SK-N-MC (cell line): Measurements from ENCODE around the gene PLTP.
"Not testable (repeated sequence)": the region's sequence is repeated elsewhere in the genome, so short reads cannot be mapped to it uniquely, and the experiment has no call there.

Experiments used
- DNase-seq: peaks from one replicate; pipeline ENCODE4 v3.0.0-alpha.2; 2011; ENCODE audit warnings: low read depth, low spot score
- H3K27ac ChIP-seq: fragments of 200-600 bp; sonication (generic); 2 replicates; pipeline ENCODE4 v1.5.1; 2016; ENCODE audit warnings: mixed run types
- H3K36me3 ChIP-seq: fragments of 200-600 bp; sonication (generic); 2 replicates; pipeline ENCODE4 v1.6.1; 2017; ENCODE audit warnings: antibody characterized with exemption, low read length, mixed read lengths; ENCODE audit not compliant: insufficient read depth
- H3K4me3 ChIP-seq: fragments of 200-600 bp; sonication (generic); 2 replicates; pipeline ENCODE4 v1.5.1; 2016
- H3K9ac ChIP-seq: fragments of 200-600 bp; sonication (generic); 2 replicates; pipeline ENCODE4 v1.8.0; 2017; ENCODE audit warnings: mixed run types, mixed read lengths; ENCODE audit not compliant: insufficient read length
- H3K9me3 ChIP-seq: fragments of 200-600 bp; sonication (generic); 2 replicates; pipeline ENCODE4 v1.6.1; 2017; ENCODE audit warnings: low read depth, mild to moderate bottlenecking, antibody characterized with exemption, low read length, moderate library complexity, mixed read lengths
- EZH2 ChIP-seq: fragments of 200-600 bp; sonication (generic); IDR thresholded peaks from one replicate; pipeline ENCODE4 v1.6.1; 2017; ENCODE audit warnings: antibody characterized with exemption
- FOXP2 ChIP-seq: optimal IDR thresholded peaks from 2 replicates; pipeline ENCODE3; 2011; ENCODE audit warnings: mild to moderate bottlenecking, moderate library complexity; ENCODE audit not compliant: insufficient read depth; ENCODE audit errors: extremely low read length, control extremely low read depth
- POLR2AphosphoS5 ChIP-seq: IDR thresholded peaks from 2 replicates; pipeline ENCODE4 v1.6.1; 2012; ENCODE audit warnings: mild to moderate bottlenecking, low read depth, low read length, borderline replicate concordance

PLTP gene

GRCh38 chr20:45908084-45908483, 3.9 kb downstream of the PLTP start:
- Histone ChIP-seq H3K36me3 (peaks cover 35% of the 10 kb centered on the region; the same call in 1 of the 2 replicates), H3K9me3 (no peaks in the 10 kb centered on the region), H3K4me3 (no peak overlapping the region), H3K27ac (no peak overlapping the region), H3K9ac (no peak overlapping the region)
- no peak for DNase-seq
- TF ChIP-seq FOXP2: no peak
- no peak for TF ChIP-seq POLR2AphosphoS5
- no peak for TF ChIP-seq EZH2

- H3K9ac ChIP-seq: no peak overlapping the region
- H3K4me3 ChIP-seq: no peak overlapping the region
- peaks cover 35% of the 10 kb centered on the region; the same call in 1 of the 2 replicates for H3K36me3 ChIP-seq
- DNase-seq: no peak
- TF ChIP-seq FOXP2 (no peak), EZH2 (no peak), POLR2AphosphoS5 (no peak)
- no peak overlapping the region for H3K27ac ChIP-seq
- H3K9me3 ChIP-seq: no peaks in the 10 kb centered on the region
Measured at GRCh38 chr20:45907219-45907948, 4.6 kb downstream of the PLTP start.

DNA sequence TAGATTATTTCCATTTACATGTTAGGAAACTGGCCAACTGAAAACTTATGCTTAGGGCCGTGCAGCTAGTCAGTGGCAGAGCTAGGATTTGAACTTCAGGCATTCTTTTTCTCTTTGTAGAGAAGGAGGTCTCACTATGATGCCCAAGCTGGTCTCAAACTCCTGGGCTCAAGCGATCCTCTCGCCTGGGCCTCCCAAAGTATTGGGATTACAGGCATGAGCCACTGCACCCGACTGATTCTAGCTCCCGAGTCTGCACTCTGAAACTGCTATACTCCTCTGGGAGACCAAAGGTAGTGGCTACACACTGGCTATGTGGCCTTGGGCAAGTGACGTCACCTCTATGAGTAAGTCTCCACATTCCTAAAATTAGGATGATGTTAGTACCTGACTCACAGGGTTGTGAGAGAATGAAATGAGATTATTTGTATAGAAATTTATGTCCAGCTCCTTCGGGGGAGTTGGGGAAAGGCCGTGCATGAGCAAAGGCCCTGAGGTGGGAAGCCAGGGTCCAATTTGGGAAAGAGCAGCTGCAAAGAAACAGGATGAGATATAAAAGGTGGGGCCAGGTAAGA, 6.4 kb downstream of the PLTP start:
- H3K27ac ChIP-seq: no peak overlapping the region

DNA sequence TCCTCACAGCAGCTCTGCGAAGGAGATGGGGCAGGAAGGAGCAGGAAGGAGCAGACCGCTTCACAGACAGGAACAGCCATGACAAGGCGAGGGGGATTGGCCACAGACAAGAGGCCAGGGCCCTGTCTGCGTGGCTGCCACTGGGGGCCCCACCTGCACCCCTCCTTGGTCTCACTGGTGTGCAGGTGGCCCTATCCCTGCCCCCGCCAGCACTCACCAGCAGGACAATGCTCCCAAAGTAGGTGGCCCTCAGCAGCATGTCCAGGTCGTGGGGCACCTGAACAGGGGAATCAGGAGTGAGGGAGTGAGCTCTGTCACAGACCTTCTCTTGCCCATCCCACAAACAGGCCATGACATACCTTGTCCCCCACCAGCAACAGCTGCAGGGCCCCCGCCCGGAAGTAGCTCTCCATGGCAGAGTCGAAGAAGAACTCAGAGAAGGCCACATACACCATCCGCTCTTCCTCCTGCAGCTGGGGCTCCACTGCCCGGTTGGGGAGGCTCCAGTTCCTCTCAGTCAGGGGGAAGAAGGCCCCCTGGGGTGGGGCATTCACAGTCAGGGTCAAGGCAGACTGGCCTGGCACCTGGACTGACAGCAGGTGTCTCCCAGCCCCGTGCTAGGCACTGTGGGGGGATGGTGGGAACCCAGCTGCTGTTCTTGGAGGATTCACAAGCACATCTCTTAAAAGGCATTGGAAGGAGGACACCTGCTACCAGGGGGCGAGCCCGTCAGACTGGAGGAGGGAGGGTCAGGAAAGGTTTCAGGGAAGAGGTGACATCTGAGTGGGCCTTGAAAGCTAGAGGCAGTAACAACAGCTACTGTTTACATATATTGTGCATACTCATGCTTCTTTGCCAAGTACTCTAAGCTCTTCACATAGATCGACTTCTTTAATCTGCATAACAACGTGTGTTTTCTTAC, 7.1 kb downstream of the PLTP start:
- no peak overlapping the region for H3K9ac ChIP-seq

More for the DNA sequence above, 6.4 kb downstream of the PLTP start:
- Histone ChIP-seq H3K36me3 (peaks cover 45% of the 10 kb centered on the region; the same call in 1 of the 2 replicates), H3K9me3 (no peaks in the 10 kb centered on the region), H3K9ac (no peak overlapping the region), H3K4me3 (no peak overlapping the region)
- DNase-seq: no peak
- TF ChIP-seq FOXP2 (no peak), POLR2AphosphoS5 (no peak), EZH2 (no peak)

DNA sequence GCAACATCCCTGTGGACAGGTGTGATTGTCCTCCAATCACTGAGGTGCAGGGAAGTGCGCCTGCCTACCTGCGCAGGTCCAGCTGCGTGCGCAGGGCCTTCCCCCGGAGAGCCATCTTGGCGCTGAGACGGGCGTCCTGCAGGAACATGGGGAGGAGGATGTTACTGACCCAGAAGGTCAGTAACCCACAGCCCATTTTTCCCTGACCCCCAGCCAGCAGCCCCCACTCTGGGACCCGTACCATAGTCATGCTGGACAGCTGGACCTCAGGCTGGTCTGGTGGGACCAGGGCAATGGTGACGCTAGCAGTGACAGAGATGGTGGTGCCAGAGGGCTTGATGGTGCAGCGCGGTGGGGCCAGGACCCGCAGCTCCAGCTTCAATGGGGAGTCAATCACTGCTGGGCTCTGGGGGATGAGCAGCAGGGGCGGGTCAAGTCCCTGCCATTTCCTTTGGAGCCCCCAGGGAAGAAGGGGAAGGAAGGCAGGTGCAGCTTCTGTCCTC, 9.7 kb downstream of the PLTP start:
- TF ChIP-seq EZH2: no peak
- no peak for TF ChIP-seq FOXP2
- no peak for TF ChIP-seq POLR2AphosphoS5
- Histone ChIP-seq H3K27ac (no peak overlapping the region), H3K4me3 (no peak overlapping the region), H3K36me3 (peaks cover 39% of the 10 kb centered on the region; the same call in 1 of the 2 replicates), H3K9me3 (no peaks in the 10 kb centered on the region), H3K9ac (no peak overlapping the region)
- DNase-seq: no peak

More for the DNA sequence above, 7.1 kb downstream of the PLTP start:
- Histone ChIP-seq H3K27ac (no peak overlapping the region), H3K9me3 (no peaks in the 10 kb centered on the region), H3K4me3 (no peak overlapping the region), H3K36me3 (peaks cover 44% of the 10 kb centered on the region; the same call in 1 of the 2 replicates)
- no peak for DNase-seq
- no peak for TF ChIP-seq FOXP2
- TF ChIP-seq EZH2: no peak
- no peak for TF ChIP-seq POLR2AphosphoS5

DNA sequence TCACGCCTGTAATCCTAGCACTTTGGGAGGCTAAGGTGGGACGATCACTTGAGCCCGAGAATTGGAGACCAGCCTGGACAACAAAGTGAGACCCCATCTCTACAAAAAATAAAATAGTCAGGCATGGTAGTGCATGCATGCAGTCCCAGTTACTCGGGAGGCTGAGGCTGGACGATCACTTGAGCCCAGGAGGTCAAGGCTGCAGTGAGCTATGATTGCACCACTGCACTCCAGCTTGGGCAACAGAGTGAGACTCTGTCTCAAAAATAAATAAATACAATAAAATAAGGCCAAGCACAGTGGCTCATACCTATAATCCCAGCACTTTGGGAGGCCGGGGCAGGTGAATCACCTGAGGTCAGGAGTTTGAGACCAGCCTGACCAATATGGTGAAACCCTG, 10.6 kb downstream of the PLTP start:
- not testable (repeated sequence) for DNase-seq, H3K4me3 ChIP-seq, H3K9me3 ChIP-seq, H3K9ac ChIP-seq, H3K27ac ChIP-seq
- peaks cover 41% of the 10 kb centered on the region; the same call in 1 of the 2 replicates for H3K36me3 ChIP-seq

DNA sequence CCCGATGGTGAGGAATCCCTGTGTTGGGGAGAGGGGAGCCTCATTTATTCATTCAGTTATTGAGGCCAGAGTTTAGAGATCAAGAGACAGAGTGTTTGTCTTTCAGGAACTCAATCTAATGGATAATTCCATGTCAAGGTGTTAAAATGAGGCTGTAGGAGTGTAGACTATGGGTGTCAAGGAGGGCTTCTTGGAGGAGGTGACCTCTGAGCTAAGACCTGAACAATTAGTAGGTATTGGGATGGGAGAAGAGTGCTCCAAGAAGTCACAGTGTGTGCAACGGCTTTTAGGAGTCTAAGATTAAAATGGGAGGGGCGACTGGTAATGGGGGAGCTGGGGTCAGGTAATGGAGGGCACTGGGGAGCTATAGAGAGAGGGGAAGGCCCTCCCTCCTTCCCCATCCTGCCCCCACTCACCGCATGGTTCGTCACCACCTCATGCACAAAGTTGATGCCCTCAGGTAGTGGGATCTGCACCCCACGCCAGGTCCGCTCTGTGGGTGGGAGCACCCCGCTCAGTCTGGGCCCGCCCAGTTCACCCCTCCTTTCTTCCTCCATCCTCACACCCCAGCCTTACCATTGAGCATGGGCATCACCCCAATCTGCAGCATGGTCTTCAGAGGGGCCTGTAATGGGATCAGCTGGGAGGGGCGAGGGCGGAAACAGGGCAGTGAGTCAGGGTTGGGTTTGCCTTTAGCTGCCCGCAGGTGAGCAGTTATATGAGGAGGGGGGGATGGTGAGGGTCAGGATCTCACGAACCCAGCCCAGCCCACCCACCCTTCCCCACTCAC, 12.7 kb downstream of the PLTP start:
- Histone ChIP-seq H3K36me3 (peaks cover 22% of the 10 kb centered on the region; the same call in 1 of the 2 replicates), H3K4me3 (no peak overlapping the region), H3K9me3 (no peaks in the 10 kb centered on the region), H3K9ac (no peak overlapping the region), H3K27ac (no peak overlapping the region)
- no peak for DNase-seq
- no peak for TF ChIP-seq POLR2AphosphoS5
- TF ChIP-seq EZH2: no peak
- no peak for TF ChIP-seq FOXP2
